HFF-Myc (cell line): Measurements from ENCODE around the gene PRDM15.

Experiments
- DNase-seq: peaks from one replicate; pipeline ENCODE4 v3.0.0-alpha.2; 2011; ENCODE audit warnings: low read depth; ENCODE audit errors: extremely low read depth
- H3K4me3 ChIP-seq: replicated peaks from 2 replicates; pipeline ENCODE4 v1.5.1; 2011; ENCODE audit warnings: low read depth, mild to moderate bottlenecking, control low read depth, low read length
- TF ChIP-seq, protein P1 (sequence below): IDR thresholded peaks from 2 replicates; pipeline ENCODE4 v1.5.1; 2012; ENCODE audit warnings: mild to moderate bottlenecking, low read depth, low read length, control low read depth; ENCODE audit errors: missing control alignments

PRDM15 gene

DNA sequence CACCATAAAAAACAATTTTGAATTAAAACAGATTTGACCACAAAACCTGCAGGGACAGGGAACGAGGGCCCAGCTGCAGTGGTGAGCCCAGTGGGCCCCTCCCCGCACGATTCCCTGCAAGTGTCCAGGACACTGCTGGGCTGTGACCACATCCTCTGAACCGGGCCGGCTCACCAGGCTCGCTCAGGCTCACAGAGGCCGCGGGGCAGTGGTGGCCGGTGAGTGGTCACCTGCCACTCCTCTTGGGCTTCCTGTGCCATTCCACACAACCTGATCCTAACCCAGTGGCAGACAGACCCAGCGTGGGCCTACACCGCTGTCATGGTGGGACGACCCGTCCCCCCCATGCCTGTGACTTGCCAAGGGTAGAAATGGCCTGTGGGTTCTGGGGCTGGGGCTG, 75.8 kb downstream of the PRDM15 start:
- H3K4me3 ChIP-seq = no peak overlapping the region
- TF ChIP-seq, protein P1, sequence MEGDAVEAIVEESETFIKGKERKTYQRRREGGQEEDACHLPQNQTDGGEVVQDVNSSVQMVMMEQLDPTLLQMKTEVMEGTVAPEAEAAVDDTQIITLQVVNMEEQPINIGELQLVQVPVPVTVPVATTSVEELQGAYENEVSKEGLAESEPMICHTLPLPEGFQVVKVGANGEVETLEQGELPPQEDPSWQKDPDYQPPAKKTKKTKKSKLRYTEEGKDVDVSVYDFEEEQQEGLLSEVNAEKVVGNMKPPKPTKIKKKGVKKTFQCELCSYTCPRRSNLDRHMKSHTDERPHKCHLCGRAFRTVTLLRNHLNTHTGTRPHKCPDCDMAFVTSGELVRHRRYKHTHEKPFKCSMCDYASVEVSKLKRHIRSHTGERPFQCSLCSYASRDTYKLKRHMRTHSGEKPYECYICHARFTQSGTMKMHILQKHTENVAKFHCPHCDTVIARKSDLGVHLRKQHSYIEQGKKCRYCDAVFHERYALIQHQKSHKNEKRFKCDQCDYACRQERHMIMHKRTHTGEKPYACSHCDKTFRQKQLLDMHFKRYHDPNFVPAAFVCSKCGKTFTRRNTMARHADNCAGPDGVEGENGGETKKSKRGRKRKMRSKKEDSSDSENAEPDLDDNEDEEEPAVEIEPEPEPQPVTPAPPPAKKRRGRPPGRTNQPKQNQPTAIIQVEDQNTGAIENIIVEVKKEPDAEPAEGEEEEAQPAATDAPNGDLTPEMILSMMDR = no peak
- DNase-seq = no peak

DNA sequence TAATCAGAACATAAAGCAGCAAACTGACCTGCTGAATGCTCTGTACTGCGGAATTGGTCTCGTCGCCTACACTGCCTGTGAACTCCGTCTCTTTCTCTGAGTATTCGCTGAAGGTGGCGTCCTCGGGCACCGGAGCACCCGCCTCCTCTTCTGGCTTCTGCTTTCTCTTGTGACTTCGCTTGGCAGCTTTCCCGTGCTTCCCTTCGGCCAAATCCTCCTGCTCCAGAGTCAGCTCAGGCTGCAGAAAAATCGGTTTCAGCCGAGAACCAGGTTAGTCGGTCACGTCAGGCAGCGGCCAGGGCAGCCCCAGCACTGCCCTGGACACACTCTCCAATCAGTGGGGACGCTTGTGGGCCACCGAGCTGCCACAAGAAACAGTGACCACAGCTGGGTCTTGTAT, 76.5 kb downstream of the PRDM15 start:
- DNase-seq = no peak
- no peak overlapping the region for H3K4me3 ChIP-seq
- TF ChIP-seq, protein P1 = no peak

DNA sequence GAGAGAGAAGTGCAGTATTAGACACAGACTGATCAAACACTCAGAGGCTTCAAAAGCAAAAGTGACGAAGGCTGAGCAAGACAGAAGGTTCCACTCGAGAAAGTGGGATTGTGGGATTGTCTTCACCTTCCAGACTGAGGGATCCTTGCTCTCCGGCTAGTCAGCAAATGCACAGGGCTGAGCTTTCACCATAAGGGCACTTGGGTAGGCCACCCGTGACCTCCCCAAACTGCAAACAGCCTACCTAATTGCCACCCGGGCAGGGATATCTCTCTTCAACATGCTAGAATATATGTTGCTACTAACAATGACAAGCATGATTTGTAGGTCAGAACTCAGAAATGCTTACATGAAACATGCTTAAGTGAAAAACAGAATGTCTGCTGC, 77.0 kb downstream of the PRDM15 start:
- TF ChIP-seq, protein P1 = no peak
- DNase-seq = no peak
- H3K4me3 ChIP-seq = no peak overlapping the region

DNA sequence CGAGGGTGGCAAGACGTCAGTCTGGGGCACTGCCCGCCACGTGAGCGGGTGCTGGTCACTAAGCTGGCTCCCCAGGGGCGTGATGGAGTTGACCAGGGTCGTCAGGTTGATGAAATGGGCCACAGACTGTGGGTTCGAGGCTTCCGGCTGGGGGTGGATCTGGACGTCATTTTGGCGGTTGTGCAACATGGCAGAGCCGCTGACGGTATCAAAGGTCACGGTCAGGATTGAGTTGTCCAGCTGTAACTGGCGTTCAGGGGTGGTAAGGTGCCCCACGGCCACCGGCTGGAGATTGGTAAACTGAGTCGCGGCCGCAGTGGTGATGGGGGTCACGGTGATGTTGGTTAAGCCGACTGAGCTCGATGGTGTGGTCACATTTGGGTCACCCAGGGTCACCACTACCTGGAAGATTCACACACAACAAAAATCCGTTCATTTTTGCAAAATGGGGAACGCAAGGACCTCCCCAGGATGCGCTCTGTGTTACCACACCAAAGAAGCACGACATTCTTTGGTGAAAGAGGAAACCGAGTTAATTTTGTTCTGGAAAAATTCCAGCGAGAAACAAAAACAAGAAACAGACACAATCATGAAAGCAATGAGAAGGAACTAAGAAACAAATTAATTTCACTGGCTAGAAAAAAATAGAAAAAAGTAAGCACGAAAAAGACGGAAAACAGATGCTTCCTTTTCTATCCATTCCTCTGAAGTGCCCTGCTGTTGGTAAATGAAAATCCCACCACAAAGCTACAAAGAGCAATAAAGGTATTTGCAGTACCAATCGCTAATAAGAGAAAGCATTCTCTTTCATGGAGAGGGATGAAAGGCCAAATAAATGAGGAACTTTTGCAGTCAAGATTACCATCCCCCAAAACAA, 77.6 kb downstream of the PRDM15 start:
- no peak for DNase-seq
- no peak overlapping the region for H3K4me3 ChIP-seq
- TF ChIP-seq, protein P1 = no peak

DNA sequence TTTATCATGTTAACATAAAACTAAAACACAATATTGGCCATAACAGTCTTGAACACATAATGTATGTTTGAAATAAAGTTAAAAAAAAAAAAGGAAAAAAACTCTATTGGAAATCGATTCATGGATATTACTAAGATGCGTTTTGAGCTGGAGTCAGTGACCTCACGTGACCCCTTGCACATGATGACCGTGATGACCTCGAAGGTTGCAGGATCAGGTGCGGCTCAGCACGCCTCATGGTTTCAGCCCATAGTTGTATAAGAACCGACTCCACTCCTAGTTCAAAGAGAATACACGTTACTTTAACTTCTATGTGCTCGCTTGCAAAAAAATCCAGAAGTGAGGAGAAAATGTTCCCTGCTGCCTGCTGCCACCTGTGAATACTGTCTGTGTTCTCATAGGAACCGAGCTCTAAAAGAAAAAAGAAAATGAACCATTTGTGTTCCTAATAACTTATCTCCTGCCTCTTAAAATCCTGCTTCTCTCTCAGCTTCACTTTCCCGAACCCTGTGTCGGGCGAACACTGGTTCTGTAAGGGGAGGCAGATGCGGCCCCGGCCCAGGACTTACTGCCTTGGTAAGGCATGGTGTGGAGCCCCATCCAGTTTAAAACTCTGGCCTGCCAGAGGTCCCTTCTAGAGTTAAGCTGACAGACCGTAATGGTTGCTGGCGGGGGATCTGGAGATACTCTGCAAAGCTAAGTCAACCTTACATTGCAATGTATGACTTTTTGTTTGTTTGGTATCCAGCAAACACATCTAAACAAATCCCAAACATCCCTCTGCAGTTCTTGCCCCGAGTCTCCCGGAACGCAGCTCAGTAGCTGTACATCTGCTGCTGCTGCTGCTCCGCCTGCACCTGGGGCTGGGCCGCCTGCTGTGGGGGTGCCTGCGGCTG, 78.5 kb downstream of the PRDM15 start:
- H3K4me3 ChIP-seq = no peak overlapping the region
- no peak for DNase-seq
- TF ChIP-seq, protein P1 = no peak

DNA sequence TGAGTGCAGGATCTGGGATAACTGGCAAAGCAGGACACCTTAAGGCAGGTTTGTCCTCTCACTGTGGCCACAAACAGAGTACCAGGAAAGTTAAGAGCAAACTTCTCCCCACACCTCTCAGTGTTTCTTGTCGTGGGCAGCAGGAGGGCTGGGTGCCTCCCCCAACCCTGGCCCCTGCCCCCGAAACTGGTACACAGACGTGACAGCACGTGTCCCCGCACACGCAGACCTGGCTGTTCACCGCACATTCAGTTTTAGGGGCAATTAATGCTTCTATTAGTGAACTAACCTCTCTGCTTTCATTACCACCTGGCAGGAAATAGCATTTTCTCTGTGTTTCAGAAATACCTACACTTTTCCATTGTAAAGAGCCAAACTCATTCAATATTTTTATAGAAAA, 79.4 kb downstream of the PRDM15 start:
- no peak overlapping the region for H3K4me3 ChIP-seq
- DNase-seq = no peak
- TF ChIP-seq, protein P1 = no peak
